Lower leg skin (tissue), 3 donors: ENCODE data around the gene TBX18.

Experiments
- POLR2A ChIP-seq, 2 donors: fragments of 450-650 bp; IDR thresholded peaks; one replicate each; pipeline ENCODE4 v1.6.1; 2016 to 2017; ENCODE audit warnings: antibody characterized with exemption in 2 of 2, mild to moderate bottlenecking in 1 of 2, moderate library complexity in 1 of 2
- TF ChIP-seq, protein P1 (sequence below), 3 donors: fragments of 450-650 bp; IDR thresholded peaks; one replicate each; pipeline ENCODE4 v1.5.1; 2016; ENCODE audit warnings: antibody characterized with exemption in 3 of 3, mild to moderate bottlenecking in 3 of 3, moderate library complexity in 2 of 3

DNA sequence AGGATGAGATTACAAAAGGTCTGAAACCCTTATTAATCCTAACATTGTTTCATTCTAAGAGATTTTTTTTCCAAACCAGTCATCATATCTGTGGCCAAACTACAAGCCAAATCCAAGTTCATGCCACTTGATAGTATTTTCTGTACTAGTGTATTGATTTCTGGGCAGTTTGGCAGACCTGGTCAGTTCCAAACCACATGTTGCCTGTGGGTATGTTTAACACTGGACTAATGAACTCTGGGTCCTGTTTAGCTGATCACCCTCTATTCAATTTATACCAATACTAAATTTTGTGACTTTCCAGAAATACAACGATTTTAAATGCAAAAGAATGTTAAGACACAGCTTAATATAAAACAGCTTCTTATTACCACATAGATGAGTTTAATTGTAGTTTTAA is 24.0 kb downstream of the TBX18 start:
- TF ChIP-seq, protein P1, sequence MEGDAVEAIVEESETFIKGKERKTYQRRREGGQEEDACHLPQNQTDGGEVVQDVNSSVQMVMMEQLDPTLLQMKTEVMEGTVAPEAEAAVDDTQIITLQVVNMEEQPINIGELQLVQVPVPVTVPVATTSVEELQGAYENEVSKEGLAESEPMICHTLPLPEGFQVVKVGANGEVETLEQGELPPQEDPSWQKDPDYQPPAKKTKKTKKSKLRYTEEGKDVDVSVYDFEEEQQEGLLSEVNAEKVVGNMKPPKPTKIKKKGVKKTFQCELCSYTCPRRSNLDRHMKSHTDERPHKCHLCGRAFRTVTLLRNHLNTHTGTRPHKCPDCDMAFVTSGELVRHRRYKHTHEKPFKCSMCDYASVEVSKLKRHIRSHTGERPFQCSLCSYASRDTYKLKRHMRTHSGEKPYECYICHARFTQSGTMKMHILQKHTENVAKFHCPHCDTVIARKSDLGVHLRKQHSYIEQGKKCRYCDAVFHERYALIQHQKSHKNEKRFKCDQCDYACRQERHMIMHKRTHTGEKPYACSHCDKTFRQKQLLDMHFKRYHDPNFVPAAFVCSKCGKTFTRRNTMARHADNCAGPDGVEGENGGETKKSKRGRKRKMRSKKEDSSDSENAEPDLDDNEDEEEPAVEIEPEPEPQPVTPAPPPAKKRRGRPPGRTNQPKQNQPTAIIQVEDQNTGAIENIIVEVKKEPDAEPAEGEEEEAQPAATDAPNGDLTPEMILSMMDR (IDR thresholded peaks at IDR 0.05): no peak
- no peak for TF ChIP-seq POLR2A (IDR thresholded peaks at IDR 0.05)
